HL-60 (cell line): Measurements from ENCODE around the gene TNNC1.

Experiments used
- DNase-seq, 2 experiments: peaks; one replicate each; pipeline ENCODE4 v3.0.0-alpha.2; 2010 to 2020; ENCODE audit warnings: low read depth in 1 of 2, low spot score in 1 of 2
- H3K27ac ChIP-seq: fragments of 250-450 bp; sonication (Bioruptor Pico); replicated peaks from 2 replicates; pipeline ENCODE4 v1.5.1; 2020; ENCODE audit warnings: mild to moderate bottlenecking, moderate library complexity
- H3K27me3 ChIP-seq: fragments of 250-450 bp; sonication (Bioruptor Pico); 2 replicates; pipeline ENCODE4 v1.5.1; 2021; ENCODE audit warnings: mild to moderate bottlenecking, moderate library complexity; ENCODE audit not compliant: insufficient read depth, poor library complexity, severe bottlenecking
- H3K4me3 ChIP-seq: replicated peaks from 2 replicates; pipeline ENCODE4 v1.5.1; 2011; ENCODE audit warnings: mild to moderate bottlenecking, control low read depth, low read length; ENCODE audit not compliant: insufficient read depth
- GABPA ChIP-seq: IDR thresholded peaks from 2 replicates; pipeline ENCODE4 v1.6.1; 2012; ENCODE audit warnings: low read depth
- POLR2AphosphoS5 ChIP-seq: IDR thresholded peaks from 2 replicates; pipeline ENCODE4 v1.6.1; 2012; ENCODE audit warnings: low read depth
- SPI1 ChIP-seq: IDR thresholded peaks from 2 replicates; pipeline ENCODE4 v1.6.1; 2012; ENCODE audit warnings: low read depth, mild to moderate bottlenecking, borderline replicate concordance
- TF ChIP-seq, protein P1 (sequence below): IDR thresholded peaks from 2 replicates; pipeline ENCODE4 v1.6.1; 2012; ENCODE audit warnings: low read depth; ENCODE audit not compliant: insufficient replicate concordance
- TF ChIP-seq, protein P2 (sequence below): IDR thresholded peaks from one replicate; pipeline ENCODE4 v1.5.1; 2011; ENCODE audit warnings: low read length, control low read depth, inconsistent platforms; ENCODE audit not compliant: insufficient read depth

TNNC1 gene

DNA sequence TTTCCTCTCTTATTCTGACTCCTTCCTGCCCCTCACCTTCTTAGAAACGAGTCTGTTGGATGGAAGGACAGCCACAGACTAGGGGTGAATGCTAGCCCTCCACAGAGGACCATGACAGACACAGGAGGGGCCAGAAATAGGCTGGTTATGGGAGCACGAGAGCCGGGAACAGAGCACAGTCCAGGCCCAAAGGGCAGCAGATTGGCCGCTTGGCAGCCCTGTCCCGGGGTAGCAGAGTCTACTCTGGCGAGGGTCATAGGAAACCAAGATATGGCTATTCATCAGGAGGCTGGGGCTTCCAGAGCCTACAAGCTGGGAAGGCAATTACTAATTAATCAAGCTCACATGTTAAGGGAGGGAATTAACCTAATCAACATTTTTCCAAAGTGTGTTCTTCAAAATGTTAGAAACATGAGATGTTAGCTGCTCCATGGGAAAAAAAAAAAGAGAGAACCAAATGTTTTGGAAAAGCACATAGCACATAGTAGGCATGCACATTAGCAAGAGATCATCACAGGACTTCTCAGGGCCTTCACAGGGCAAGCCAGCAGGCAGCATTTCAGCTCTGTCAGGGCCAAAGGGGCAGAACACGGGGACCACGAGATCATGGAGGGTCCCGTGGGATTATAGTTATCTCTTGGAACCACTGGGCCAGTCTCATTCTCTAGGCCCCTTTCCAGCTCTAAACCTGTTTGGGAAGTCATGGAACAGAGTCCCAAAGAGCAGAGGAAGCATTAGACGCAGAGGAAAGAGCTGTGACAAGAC is 22.2 kb downstream of the TNNC1 start:
- TF ChIP-seq, protein P1, sequence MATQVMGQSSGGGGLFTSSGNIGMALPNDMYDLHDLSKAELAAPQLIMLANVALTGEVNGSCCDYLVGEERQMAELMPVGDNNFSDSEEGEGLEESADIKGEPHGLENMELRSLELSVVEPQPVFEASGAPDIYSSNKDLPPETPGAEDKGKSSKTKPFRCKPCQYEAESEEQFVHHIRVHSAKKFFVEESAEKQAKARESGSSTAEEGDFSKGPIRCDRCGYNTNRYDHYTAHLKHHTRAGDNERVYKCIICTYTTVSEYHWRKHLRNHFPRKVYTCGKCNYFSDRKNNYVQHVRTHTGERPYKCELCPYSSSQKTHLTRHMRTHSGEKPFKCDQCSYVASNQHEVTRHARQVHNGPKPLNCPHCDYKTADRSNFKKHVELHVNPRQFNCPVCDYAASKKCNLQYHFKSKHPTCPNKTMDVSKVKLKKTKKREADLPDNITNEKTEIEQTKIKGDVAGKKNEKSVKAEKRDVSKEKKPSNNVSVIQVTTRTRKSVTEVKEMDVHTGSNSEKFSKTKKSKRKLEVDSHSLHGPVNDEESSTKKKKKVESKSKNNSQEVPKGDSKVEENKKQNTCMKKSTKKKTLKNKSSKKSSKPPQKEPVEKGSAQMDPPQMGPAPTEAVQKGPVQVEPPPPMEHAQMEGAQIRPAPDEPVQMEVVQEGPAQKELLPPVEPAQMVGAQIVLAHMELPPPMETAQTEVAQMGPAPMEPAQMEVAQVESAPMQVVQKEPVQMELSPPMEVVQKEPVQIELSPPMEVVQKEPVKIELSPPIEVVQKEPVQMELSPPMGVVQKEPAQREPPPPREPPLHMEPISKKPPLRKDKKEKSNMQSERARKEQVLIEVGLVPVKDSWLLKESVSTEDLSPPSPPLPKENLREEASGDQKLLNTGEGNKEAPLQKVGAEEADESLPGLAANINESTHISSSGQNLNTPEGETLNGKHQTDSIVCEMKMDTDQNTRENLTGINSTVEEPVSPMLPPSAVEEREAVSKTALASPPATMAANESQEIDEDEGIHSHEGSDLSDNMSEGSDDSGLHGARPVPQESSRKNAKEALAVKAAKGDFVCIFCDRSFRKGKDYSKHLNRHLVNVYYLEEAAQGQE: no peak
- TF ChIP-seq, protein P2, sequence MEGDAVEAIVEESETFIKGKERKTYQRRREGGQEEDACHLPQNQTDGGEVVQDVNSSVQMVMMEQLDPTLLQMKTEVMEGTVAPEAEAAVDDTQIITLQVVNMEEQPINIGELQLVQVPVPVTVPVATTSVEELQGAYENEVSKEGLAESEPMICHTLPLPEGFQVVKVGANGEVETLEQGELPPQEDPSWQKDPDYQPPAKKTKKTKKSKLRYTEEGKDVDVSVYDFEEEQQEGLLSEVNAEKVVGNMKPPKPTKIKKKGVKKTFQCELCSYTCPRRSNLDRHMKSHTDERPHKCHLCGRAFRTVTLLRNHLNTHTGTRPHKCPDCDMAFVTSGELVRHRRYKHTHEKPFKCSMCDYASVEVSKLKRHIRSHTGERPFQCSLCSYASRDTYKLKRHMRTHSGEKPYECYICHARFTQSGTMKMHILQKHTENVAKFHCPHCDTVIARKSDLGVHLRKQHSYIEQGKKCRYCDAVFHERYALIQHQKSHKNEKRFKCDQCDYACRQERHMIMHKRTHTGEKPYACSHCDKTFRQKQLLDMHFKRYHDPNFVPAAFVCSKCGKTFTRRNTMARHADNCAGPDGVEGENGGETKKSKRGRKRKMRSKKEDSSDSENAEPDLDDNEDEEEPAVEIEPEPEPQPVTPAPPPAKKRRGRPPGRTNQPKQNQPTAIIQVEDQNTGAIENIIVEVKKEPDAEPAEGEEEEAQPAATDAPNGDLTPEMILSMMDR: no peak
- TF ChIP-seq GABPA (no peak), POLR2AphosphoS5 (no peak), SPI1 (no peak)
- no peak for DNase-seq
- Histone ChIP-seq H3K27me3 (no peaks in the 10 kb centered on the region), H3K27ac (no peak overlapping the region), H3K4me3 (no peak overlapping the region)

DNA sequence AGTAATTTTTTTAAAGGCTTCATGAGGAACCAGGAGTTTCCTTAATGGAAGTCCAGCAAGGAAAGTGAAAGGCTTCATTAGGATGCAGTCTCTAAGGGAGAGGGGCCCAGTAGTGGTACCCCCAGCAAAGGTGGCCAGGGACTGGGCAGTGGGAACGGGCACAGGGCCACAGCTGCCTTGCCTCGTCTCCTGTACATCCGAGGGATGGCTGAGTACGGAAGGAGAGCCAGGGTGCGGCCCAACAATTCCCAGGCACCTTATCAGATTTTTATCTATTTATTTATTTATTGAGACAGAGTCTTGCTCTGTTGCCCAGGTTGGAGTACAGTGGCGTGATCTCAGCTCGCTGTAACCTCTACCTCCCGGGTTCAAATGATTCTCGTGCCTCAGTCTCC is 23.4 kb downstream of the TNNC1 start:
- H3K27ac ChIP-seq: no peak overlapping the region
- no peak overlapping the region for H3K4me3 ChIP-seq
- TF ChIP-seq, protein P2: no peak
- TF ChIP-seq, protein P1: no peak
- TF ChIP-seq GABPA: no peak
- DNase-seq: no peak
- H3K27me3 ChIP-seq: no peaks in the 10 kb centered on the region

- H3K4me3 ChIP-seq: no peak overlapping the region
- H3K27me3 ChIP-seq: no peaks in the 10 kb centered on the region
- no peak overlapping the region for H3K27ac ChIP-seq
- TF ChIP-seq, protein P2: no peak
- TF ChIP-seq GABPA (no peak), POLR2AphosphoS5 (no peak), SPI1 (no peak)
- TF ChIP-seq, protein P1: no peak
- DNase-seq: no peak
These were observed 23.9 kb downstream of the TNNC1 start for GRCh38 chr3:52429779-52430415.
